GM21367 (cell line): ENCODE results near the gene ZNF575.

Experiments used
- ATAC-seq: cut with Tn5 transposase; IDR thresholded peaks from one replicate; pipeline ENCODE4 v1.9.1; 2021; ENCODE audit not compliant: unreplicated experiment

The ZNF575 gene

GRCh38 chr19:43570174-43570791 is 37.3 kb downstream of the ZNF575 start:
- ATAC-seq: no peak

GRCh38 chr19:43572171-43572588 is 39.2 kb downstream of the ZNF575 start:
- ATAC-seq: no peak

GRCh38 chr19:43574424-43575155 is 41.6 kb downstream of the ZNF575 start:
- ATAC-seq: no peak

GRCh38 chr19:43575156-43575950 is 42.4 kb downstream of the ZNF575 start, which contains the start of the genes PINLYP and XRCC1:
TSS of gene PINLYP (plus strand) at chr19:43575801. CDS start at chr19:43577192, 1,391 bp downstream.
TSS of gene XRCC1 (minus strand) at chr19:43575527. CDS start at chr19:43575458, 69 bp downstream.
- ATAC-seq: peak; percentile 89

GRCh38 chr19:43575955-43576878 is 43.2 kb downstream of the ZNF575 start:
- ATAC-seq: no peak

GRCh38 chr19:43578787-43579186 is 45.8 kb downstream of the ZNF575 start:
- ATAC-seq: no peak

- ATAC-seq: no peak
These were observed 48.5 kb downstream of the ZNF575 start for GRCh38 chr19:43581467-43581866.

- no peak for ATAC-seq
These were observed 49.5 kb downstream of the ZNF575 start for GRCh38 chr19:43582495-43582894.

- ATAC-seq: no peak
These were observed 51.5 kb downstream of the ZNF575 start for GRCh38 chr19:43584484-43584883.
